Measurements from ENCODE around the gene AATF.

GRCh38 chr17:36994438-36994837 lies 45.7 kb downstream of the AATF start:
- TF ChIP-seq CTCF (IDR thresholded peaks at IDR 0.05) (no peak), POLR2A (IDR thresholded peaks at IDR 0.05) (no peak)
